ENCODE measurements around the gene PRR14.
"Not testable (repeated sequence)": the region's sequence is repeated elsewhere in the genome, so short reads cannot be mapped to it uniquely, and the experiment has no call there.

The PRR14 gene

DNA sequence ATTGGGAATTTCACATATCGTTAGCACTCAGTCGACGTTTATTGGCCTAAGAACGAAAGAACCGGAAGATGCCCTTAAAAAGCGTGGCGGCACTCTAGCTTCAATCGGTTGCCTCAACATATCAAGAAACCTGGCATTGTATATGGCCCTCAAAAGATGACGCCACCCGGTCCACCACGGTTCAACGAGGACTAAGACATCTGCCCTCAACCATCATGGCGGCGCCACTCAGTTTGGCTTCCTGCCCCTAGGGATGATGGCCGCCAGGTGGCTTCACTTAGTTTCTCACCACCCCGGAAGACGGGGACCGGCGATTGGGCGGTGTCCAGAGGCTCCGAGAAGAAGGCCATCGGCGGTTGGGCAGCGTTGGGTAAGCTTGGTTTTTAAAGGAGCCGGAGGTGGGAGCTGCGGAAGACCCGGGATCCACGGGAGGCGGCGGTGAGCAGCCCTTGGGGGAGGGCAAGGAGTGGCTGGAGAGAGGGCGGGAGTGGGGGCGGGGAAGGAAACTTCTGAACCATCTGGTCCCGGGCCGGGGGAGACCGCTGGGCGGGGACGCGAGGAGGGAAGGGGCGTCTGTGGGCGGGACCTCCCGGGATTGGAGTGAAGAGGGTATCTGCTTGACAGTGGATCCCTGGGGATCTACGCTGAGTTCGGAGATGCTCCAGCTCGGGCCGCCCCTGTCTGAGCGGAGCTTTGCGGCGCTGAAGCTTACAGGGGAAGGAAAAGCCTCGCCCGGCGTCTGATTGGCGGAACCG is at the start of gene PRR14:
PRR14 (plus strand) TSS at position 592 of the 755 bp plus-strand sequence. CDS start 686 bp downstream, outside the sequence.
- peak; percentile 97 for DNase-seq

DNA sequence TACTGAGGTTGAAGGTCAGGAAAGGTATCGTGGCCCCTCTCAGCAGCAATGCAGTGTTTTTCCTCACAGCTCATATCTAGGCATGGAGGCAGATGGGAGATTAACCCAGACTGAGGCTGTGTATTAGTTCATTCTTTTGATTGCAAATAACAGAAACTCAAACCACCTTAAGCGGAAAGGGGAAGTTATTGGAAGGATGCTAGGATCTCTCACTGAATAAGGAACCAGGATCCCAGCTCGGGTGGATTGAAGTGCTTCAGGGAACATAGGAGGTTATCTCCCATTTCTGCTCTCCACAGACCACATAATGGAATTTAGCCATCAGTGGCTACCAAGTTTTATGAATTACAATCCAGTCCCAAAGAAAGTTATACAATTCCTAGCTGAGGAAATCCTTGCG is 48.8 kb upstream of the PRR14 start:
- no peak for DNase-seq

DNA sequence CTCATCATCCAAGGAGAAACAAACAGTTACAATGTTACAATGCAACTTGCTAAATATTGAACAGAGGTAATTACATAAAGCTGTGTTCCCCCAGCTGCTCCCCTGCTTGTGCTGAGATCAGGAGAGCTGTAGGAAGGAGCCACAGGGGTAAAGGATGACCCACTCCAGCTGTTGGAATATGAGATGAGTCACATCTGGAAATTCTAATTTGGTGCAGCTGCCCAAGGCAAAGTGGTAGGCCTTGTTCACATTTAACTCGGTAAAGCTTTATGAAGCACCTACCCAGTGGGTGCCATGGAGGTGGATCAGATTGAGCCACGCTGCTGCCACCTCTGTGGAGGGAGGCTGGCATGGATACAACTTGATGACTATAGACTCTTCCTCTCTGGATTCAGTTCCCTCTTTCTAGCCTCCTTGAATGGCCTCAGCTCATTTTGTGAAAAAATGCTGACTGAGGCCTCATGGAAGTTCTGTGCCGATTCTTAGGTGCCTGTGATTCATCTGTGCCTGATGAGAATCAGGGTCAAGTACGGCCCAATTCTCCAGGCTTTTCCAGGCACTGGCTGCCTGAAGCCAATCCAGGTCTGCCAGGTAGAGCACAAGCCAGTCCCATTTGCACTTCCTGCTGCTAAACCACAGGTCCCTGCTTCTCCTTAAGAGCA is 48.0 kb upstream of the PRR14 start:
- no peak for DNase-seq

DNA sequence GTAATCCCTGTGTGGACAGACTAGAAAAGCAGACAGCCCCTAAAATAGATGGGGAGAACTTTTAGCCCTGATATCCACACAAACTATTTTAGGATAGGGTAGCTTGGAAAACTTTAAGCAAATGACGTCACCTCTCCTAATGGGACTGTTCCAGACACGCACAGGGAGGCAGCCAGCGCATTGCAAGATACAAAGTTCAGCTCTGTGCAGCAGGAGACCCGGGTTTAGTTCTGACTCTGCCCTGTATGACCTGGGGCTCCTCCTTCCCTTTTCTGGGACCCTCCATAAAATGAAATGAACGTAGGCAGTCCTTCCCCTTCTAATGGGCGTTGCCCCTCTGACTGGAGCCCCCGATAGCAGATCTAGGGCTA is 46.8 kb upstream of the PRR14 start:
- no peak for DNase-seq

DNA sequence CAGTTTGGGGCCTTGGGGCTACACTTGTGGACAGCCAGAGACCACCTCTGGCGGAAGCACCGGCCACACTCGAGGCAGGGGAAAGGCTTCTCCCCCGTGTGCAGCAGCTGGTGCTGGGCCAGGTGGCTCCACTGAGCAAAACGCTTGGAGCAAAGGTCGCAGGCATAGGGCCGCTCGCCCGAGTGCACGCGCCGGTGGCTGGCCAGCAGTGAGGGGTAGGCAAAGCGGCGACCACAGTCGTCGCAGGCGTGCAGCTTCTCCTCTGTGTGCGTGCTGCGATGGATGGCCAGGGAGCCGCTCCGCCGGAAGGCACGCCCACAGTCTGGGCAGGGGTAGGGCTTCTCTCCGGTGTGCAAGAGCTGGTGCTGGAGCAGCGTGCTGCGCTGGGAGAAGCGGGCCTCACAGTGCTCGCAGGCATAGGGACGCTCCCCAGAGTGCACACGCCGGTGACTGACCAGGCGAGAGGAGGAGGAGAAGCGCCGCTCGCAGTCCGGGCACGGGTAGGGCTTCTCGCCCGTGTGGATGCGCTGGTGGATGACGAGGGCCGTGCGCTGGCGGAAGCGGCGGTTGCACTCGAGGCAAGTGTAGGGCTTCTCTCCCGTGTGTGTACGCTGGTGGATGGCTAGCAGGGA is 46.3 kb upstream of the PRR14 start:
- DNase-seq: no peak

DNA sequence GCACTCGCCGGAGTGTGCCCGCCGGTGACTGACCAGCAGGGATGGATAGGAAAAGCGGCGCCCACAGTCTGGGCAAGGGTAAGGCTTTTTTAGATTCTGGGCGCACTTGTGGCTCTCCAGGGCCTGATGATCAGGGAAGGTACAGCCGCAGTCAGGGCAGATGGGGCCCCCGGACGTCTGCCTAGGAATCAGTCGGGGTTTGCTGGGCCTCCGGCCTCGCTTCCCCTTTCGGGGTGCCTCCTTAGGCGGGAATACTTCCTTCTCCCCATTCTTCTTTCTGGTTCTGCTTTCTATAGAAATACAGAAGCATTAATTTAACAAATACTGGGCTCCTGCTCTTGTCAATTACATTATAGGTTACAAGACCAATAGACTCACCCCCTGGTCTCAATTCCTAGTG is 45.6 kb upstream of the PRR14 start:
- DNase-seq: no peak

DNA sequence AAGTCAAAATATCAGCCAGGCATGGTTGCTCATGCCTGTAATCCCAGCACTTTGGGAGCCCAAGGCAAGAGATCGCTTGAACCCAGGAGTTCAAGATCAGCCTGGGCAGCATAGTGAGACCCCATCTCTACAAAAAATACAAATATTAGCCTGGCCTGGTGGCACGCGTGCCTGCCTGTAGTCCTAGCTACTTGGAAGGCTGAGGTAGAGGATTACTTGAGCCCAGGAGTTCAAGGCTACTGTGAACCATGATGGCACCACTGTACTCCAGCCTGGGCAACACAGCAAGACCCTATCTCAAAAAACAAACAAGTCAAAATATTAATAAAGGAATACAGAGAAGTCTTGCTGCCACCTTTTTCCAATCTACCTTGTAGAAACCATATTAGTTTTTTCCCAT is 44.8 kb upstream of the PRR14 start:
- no peak for DNase-seq

DNA sequence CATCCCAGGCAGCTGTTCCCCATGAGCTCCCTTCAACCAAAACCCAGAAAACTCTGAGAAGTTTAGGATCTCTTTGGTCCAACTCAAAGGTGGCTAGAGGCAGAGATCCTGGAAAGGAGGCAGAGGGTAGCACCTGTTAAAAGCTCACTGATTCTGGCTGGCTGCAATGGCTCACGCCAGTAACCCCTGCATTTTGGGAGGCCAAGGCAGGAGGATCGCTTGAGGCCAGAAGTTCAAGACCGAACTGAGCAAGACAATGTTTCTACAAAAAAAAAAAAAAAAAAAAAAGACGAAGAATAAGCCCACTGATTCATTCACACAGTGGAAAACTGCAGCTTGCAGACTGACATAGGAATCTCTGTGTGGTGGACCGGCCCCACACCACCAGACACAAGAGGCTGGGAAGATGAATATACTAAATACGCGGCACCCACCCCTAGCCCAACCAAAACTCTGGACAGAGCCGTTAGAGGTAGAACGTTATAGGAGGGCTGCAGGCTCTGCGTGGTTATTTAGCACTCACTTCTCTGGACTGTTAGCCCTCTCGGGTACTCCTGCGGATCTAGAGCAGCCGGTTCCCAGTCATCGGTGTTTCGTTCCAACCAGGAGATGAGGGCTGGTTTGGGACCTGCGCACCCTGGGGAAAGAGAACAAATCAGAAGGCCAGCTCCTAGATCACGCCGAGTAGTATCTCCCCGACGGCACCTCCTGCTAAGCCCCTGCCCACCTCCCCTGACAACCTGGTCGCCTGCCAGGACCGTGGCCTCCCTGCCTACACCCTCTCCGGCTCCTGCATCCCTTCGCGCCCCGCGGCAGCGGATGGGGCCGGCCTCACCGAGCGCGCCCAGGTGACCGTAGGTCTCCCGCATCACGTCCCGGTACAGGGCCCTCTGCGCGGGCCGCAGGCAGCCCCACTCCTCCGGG is 41.5 kb upstream of the PRR14 start:
- DNase-seq: no peak

DNA sequence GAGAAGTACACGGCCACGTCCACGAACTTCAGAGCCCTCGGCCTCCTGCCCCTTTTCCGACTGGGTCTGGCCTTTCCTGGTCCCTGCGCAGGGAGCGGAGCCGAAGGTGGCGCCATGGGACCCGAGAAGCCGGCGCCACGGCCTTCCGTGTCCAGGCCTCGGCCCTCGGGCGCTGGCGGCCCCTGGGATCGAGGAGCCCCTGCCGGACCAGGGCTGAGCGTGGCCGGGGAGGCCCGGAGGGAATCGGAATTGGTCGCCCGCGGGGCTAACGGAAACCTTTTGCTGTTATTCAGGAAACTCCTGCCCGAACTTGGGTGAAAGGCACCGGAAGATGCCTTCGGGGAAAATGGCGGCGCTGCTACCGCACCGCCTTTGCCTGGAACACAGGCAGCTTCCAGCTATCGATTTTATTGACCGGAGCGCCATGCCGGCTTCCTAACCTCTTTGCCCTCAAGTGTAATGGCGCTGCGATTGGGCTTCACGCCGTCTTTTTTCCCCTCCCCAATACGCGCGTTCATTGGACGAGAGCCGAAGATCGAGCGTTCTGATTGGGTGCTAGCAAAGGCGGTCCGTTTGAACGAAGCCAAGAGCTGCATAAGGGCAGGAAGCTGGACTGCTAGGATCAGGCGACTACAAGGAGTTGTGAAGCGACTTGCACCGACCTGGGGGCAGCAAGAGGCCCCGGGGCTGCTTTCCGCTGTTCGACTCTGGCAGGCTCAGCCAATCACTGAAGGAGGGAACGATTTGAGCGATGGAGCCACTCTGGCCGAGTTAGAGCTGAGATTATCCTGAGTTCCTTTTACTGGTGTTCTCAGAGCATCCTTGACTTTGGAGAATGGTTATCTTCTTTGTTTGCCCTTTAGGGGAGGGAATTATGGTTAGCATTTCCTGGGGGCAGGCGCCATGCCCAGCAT is 40.6 kb upstream of the PRR14 start, which contains the start of gene ZNF689:
ZNF689 (minus strand) TSS at position 464 of the 914 bp plus-strand sequence; CDS start at position 116, 348 bp downstream.
- peak; percentile 92 for DNase-seq

DNA sequence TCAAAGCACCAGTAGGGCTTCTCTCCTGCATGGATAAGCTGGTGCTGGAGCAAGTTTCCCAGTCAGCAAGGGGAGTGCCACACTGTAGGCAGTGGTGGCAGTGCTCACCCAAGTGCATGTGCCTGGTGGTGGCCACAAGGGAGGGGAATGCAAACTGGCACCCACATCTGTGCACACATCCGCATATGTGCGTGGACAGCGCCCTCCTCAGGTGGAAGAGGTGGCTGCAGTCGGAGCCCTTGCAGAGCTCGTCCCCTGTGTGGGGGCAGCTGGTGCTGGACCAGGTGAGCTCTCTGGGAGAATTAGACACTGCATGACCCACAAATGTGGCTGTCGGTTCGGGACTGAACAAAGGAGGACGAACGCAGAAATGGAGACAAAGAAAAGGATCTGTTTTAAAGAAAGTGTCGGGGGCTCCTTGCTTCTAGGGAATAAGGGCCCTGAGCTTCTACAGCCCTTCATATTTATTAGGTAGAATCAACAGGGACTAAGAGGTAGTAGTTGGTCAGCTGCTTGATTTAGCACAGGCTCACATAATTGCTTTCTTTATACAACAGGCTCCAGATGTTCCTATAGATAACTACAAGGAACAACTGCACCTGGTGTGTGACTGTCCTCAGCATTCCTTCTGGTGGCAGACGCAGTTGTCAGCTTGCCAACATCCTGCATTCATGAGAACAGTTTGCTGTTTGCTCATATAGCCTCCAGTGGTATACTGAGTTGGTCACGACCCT is 35.2 kb upstream of the PRR14 start:
- no peak for DNase-seq

DNA sequence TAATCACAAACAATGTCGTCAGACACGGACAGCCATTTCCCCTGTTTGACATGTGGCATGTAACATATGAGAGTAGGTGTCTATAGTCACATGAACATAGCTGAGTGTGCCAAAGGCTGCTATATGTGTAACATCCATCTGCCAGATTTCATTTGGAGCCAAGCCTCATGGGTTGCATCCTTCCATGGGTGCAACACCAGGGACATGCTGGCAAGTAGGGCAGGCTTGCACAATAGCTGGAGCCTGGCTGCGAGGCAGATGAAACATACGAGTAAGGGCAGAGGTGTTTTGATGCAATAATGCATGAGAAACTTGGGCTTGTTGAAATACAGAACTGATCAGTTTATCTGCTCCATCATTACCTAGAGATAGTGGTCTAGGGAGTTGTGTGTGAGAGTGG is 31.6 kb upstream of the PRR14 start:
- peak; percentile 52 for DNase-seq

DNA sequence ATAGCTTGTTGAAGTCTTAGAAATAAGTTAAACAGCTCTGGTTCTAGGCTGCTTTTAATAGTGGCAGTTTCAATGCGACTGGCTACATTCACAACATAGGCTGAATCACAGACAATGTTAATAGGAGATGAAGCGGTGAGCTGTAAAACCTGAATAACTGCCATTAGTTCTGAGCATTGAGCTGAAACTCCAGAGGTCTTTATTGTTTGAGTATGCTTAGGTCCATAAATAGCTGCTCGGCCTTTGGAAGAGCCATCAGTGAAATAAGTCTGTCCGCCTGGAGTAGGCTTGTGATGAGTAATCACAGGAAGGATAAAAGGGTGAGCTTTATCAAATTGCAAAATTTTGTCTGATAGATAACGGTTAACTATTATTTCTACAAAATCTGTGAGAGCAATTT is 31.1 kb upstream of the PRR14 start:
- no peak for DNase-seq

DNA sequence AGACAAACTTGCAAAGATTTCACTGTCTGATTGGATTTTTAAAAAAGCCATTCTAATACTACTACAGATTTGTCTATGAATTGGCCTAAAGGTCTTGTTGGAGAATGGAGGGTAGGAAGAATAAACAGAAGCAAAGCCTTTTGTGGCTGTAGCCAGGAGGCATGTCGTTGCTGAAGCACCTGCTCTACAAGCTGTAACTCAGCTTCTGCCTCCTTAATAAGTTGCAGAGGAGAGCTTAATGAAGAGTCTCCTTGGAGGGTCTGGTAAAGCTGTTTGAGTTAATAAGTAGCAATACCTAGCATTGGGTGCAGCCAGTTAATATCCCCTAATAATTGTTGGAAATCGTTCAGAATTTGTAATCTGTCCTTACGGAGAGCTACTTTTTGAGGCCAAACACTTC is 30.6 kb upstream of the PRR14 start:
- no peak for DNase-seq

DNA sequence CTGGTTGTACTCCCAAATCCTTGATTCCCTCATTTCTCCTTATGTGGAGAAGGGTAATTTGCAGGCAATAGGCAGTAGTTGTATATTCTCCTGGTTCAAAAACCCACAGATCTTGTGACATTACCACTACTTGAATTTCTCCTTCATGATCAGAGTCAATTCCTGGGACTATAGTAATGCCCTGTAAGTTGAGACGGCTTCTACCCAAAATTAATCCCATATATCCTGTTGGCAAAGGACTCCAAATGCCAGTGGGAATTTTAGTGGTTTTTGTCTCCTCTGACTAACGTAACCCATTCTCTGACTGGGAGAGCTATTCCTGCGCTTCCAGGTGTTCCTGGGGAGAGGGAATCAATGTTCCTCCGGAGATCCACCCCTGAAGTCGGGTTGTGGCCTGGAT is 29.0 kb upstream of the PRR14 start:
- DNase-seq: no peak

DNA sequence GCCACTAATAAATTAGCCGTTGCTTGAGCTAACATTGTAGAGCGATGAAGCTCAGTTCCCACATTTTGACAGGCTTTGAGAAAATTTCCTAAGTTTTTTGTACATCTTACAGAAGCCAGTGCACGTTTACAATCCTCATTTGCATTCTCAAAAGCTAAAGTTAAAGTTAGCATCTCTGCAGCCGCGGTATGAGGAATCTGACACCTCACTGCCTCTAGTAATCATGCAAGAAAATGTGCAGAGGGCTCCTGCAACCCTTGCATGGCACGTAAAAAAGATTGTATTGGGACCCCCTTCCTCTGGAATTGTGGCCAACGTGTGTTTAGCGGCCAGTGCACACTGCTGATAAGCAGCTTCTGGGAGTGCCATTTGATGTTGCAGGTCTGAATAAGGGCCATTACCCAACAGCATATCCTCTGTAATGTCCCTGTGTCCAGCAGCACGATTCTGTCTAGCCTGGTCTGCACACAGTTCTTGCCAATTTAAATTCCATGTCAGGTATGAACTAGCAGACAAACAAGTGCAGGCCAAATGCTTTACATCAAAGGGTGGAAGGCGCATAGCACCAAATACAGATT is 28.2 kb upstream of the PRR14 start:
- DNase-seq: no peak

DNA sequence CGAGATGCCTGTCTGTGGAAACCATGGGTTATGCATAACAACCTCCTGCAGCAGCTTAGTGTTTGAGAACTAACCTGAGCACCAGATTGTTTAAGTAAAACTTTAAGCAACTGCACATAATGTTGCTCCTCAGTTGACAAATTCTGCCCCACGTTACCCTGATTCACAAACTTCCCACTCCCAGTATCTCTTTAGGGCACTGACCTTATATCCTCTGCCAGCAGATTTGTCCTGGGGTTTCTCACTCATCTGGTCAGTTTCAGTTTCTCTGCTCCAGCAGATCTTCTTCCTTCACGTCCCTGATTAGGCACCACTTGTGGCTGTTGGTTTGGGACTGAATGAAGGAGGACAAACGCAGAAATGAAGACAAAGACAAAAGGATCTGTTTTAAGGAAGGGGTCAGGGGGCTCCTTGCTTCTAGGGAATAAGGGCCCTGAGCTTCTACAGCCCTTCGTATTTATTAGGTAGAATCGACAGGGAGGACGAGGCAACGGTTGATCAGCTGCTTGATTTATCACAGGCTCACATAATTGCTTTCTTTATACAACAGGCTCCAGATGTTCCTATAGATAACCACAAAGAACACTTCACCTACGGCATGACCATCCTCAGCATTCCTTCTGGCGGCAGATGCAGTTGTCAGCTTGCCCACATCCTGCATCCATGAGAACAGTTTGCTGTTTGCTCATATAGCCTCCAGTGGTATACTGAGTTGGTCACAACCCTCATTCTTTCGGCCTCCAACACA is 27.1 kb upstream of the PRR14 start:
- no peak for DNase-seq

DNA sequence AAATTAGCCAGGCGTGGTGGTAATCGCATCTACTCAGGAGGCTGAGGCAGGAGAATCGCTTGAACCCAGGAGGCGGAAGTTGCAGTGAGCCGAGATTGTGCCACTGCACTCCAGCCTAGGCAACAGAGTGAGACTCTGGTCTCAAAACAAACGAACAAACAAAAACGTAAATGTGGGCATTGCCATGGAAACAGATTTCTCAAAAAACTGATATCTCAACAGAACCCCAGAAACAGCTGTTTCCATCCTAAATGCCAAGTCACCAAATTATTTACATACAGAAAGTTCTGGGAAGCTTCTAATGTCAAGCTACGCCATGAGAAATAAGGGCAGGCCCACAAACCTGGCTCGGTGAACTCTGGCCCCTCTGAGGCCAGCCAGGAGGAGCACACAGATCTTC is 24.5 kb upstream of the PRR14 start:
- DNase-seq: no peak

DNA sequence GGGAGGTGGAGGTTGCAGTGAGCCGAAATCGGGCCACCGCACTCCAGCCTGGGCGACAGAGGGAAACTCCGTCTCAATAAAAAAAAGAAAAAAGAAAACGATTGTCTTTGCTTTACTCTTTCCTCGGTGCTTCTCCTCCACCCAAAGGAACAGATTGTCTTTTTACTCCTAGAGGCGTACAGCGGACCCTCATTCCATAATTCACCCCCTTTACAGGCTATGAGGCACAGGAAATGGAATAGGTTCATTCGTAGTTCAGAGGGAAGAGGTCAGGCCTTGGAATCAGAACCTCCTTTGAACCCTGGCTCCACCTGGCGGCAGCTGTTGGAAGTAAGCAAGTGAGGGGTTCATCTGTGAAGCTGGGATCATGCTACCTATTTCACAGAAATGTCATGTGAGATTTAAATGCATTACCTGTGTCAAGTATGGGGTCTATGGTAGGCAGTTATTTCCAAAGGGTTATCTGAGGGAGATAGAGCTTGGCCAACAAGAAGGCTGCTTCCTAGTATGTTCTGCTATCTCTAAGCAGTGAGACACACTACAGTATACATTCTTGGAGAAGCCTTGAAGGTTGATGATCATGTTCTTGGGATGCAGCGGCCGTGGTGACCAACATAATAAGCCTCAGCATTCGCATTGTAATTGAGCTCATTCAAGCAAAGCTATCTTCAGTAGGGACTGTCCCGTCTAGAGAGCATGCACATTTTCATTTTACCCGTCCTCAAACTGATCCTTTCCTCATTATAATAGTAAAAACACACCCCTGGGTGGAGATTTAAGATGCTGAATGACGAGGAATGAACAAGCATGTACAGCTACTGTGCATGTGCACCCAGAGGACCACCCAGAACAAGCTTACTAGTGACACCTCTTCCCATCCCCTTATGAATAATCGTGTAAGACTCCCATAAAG is 21.9 kb upstream of the PRR14 start:
- DNase-seq: peak; percentile 33

DNA sequence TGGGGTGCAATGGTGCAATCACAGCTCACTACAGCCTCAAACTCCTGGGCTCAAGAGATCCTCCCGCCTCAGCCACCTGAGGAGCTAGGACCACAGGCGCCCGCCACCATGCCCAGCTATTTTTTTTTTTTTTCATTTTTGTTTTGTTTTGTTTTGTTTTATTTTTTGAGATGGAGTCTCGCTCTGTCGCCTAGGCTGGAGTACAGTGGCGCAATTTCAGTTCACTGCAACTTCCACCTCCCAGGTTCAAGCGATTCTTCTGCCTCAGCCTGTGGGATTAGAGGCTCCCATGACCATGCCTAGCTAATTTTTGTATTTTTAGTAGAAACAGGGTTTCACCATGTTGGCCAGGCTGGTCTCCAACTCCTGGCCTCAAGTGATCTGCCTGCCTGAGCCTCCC is 18.3 kb upstream of the PRR14 start:
- not testable (repeated sequence) for DNase-seq

Measured in NCI-H446 treated with DMSO at 0.1 percent for 48 hours (cell line).